Lower lobe of right lung (tissue), 2 donors: ENCODE results near the gene CACNA1F. TPM values are rescaled to one million over a fixed set of nuclear protein-coding genes. Genes with fewer than 3 reads are reported as not detected.

Source experiments
- ATAC-seq, 2 donors: fragments of 200-7000 bp; cut with Tn5 transposase; one replicate each; pipeline ENCODE4 v1.9.1; 2020 to 2022; ENCODE audit warnings: mild to moderate bottlenecking in 2 of 2, moderate library complexity in 2 of 2
- DNase-seq: peaks from one replicate; pipeline ENCODE4 v3.0.0-alpha.2; 2020
- H3K27ac ChIP-seq: fragments of 200-600 bp; one replicate; pipeline ENCODE4 v1.8.0; 2022
- H3K27me3 ChIP-seq: fragments of 200-600 bp; one replicate; pipeline ENCODE4 v1.8.0; 2022; ENCODE audit warnings: low read depth
- H3K36me3 ChIP-seq: fragments of 200-600 bp; one replicate; pipeline ENCODE4 v1.8.0; 2022; ENCODE audit warnings: mild to moderate bottlenecking
- H3K4me1 ChIP-seq: fragments of 200-600 bp; one replicate; pipeline ENCODE4 v1.8.0; 2022
- H3K4me3 ChIP-seq: fragments of 200-600 bp; one replicate; pipeline ENCODE4 v1.8.0; 2022; ENCODE audit warnings: mild to moderate bottlenecking
- H3K9me3 ChIP-seq: fragments of 200-600 bp; one replicate; pipeline ENCODE4 v1.8.0; 2022
- CTCF ChIP-seq: fragments of 200-600 bp; IDR thresholded peaks from one replicate; pipeline ENCODE4 v1.8.0; 2022; ENCODE audit warnings: antibody characterized with exemption, mild to moderate bottlenecking
- intact Hi-C: fragments of 100-400 bp; cut with DNase I; formaldehyde crosslinking; loops from one replicate; pipeline ENCODE4 v1.11.0; 2022
- total RNA-seq: library from RNA; stranded (reverse); fragmentation: NEBNext Ultra II Directional; extraction: Animal tissue kit (Norgen Biotek cat#: 25700); gene quantifications from one replicate; pipeline ENCODE4 v1.2.1, GENCODE V29; 2021
- donor health status: DM: no; HTN: yes; CAD: no; lungs with severe emphysema.

The CACNA1F gene
- total RNA-seq, 1 donor from 2014 or later = 1.4 TPM

DNA sequence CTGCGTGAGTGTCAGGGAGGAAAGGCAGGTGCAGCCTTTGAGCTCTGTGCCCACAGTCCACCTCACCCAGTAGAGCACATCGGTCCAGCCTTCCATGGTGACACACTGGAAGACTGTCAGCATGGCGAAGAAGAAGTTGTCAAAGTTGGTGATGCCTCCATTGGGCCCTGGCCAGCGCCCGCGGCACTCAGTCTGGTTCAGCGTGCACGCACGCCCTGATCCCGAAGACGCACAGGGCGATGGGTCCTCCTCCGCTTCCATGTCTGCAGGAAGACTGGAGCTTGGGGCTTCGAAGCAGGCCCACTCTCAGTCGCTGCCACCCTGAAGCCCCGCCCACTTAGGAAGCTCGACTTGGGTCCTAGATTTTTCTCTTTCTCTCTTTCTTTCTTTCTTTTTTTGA, 5.0 kb downstream of the CACNA1F start:
- H3K9me3 ChIP-seq = no peaks in the 10 kb centered on the region
- H3K4me3 ChIP-seq = no peak overlapping the region
- no peak overlapping the region for H3K27ac ChIP-seq
- H3K27me3 ChIP-seq = no peaks in the 10 kb centered on the region
- ATAC-seq (no peak), DNase-seq (no peak)
- no peaks in the 10 kb centered on the region for H3K36me3 ChIP-seq
- no peaks in the 10 kb centered on the region for H3K4me1 ChIP-seq
- intact Hi-C loops = no loop called here
- TF ChIP-seq CTCF = no peak

DNA sequence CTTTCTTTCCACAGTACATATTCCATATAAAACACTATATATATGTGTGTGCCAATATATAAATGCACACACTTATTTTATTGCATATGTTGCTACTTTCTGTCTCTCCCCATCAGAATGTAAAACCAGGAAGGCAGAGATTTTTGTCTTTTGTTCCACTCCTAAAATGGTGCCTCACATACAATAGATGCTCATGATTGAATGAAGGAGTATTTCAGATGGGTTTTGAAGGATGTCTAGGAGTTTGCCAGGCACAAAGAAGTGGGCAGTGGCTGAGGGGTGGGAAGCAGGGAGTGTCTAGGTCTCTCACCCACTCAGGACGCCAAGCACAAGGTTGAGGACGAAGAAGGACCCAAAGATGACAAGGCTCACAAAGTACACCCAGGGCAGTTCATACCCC, 5.4 kb downstream of the CACNA1F start:
- Histone ChIP-seq H3K4me3 (no peak overlapping the region), H3K27me3 (no peaks in the 10 kb centered on the region), H3K36me3 (no peaks in the 10 kb centered on the region), H3K9me3 (no peaks in the 10 kb centered on the region), H3K27ac (no peak overlapping the region), H3K4me1 (no peaks in the 10 kb centered on the region)
- intact Hi-C loops = no loop called here
- no peak for TF ChIP-seq CTCF
- ATAC-seq = no peak
- DNase-seq = no peak

- no peak overlapping the region for H3K27ac ChIP-seq
- ATAC-seq (no peak), DNase-seq (no peak)
- no peaks in the 10 kb centered on the region for H3K36me3 ChIP-seq
- TF ChIP-seq CTCF = no peak
- H3K4me3 ChIP-seq = no peak overlapping the region
- H3K27me3 ChIP-seq = no peaks in the 10 kb centered on the region
- no peaks in the 10 kb centered on the region for H3K9me3 ChIP-seq
- H3K4me1 ChIP-seq = no peaks in the 10 kb centered on the region
- intact Hi-C loops = no loop called here
Observed at GRCh38 chrX:49226946-49227345, 6.2 kb downstream of the CACNA1F start.

- no peak for DNase-seq
- no peak for ATAC-seq
- intact Hi-C loops = no loop called here
- no peaks in the 10 kb centered on the region for H3K36me3 ChIP-seq
- H3K4me3 ChIP-seq = no peak overlapping the region
- H3K4me1 ChIP-seq = no peaks in the 10 kb centered on the region
- no peaks in the 10 kb centered on the region for H3K27me3 ChIP-seq
- H3K9me3 ChIP-seq = no peaks in the 10 kb centered on the region
- TF ChIP-seq CTCF = no peak
- H3K27ac ChIP-seq = no peak overlapping the region
Observed at GRCh38 chrX:49225858-49226257, 7.3 kb downstream of the CACNA1F start.

- H3K9me3 ChIP-seq = no peaks in the 10 kb centered on the region
- no peaks in the 10 kb centered on the region for H3K36me3 ChIP-seq
- no peak overlapping the region for H3K4me3 ChIP-seq
- no peak overlapping the region for H3K27ac ChIP-seq
- ATAC-seq (no peak), DNase-seq (no peak)
- TF ChIP-seq CTCF = no peak
- H3K4me1 ChIP-seq = no peaks in the 10 kb centered on the region
- no peaks in the 10 kb centered on the region for H3K27me3 ChIP-seq
- intact Hi-C loops = no loop called here
Observed at GRCh38 chrX:49221868-49222267, 11.3 kb downstream of the CACNA1F start.

GRCh38 chrX:49220100-49220499, 13.0 kb downstream of the CACNA1F start:
- Histone ChIP-seq H3K4me3 (no peak overlapping the region), H3K27ac (no peak overlapping the region), H3K36me3 (no peaks in the 10 kb centered on the region), H3K4me1 (no peaks in the 10 kb centered on the region), H3K27me3 (no peaks in the 10 kb centered on the region), H3K9me3 (no peaks in the 10 kb centered on the region)
- no peak for TF ChIP-seq CTCF
- no peak for ATAC-seq
- no peak for DNase-seq
- intact Hi-C loops = no loop called here
